CD4-positive, alpha-beta memory T cell (primary cell): ENCODE data around the gene NECTIN2. TPM values are rescaled to one million over a fixed set of nuclear protein-coding genes. Genes with fewer than 3 reads are reported as not detected.
A peak's percentile ranks its signal among the peaks of the same experiment; 100 is the strongest.

Experiments used
- CTCF ChIA-PET: fragments of 350-600 bp; sonication (Branson Sonifier 250); formaldehyde crosslinking; loops from one replicate; lab custom pipeline; 2021; ENCODE audit warnings: inconsistent platforms; ENCODE audit not compliant: partially characterized antibody; lab: Charles Lee
- POLR2A ChIA-PET: fragments of 350-600 bp; sonication (Branson Sonifier 250); formaldehyde crosslinking; loops from one replicate; lab custom pipeline; 2021; ENCODE audit not compliant: partially characterized antibody; lab: Charles Lee
- DNase-seq, 5 donors: peaks; one replicate each; pipeline versions ENCODE4 v3.0.0 to v3.0.0-alpha.2; 2020 to 2022; ENCODE audit warnings: mixed read lengths in 1 of 5
- H3K27ac ChIP-seq: one replicate; pipeline ENCODE4 v1.7.0; 2013; ENCODE audit warnings: low read depth, low read length
- H3K27me3 ChIP-seq: 2 replicates; pipeline ENCODE4 v1.7.0; 2013; ENCODE audit warnings: mild to moderate bottlenecking, low read length, moderate library complexity; ENCODE audit not compliant: insufficient read depth
- H3K36me3 ChIP-seq: 2 replicates; pipeline ENCODE4 v1.7.0; 2013; ENCODE audit warnings: mild to moderate bottlenecking, low read length, moderate library complexity; ENCODE audit not compliant: insufficient read depth
- H3K4me1 ChIP-seq: 2 replicates; pipeline ENCODE4 v1.7.0; 2013; ENCODE audit warnings: mild to moderate bottlenecking, low read length, moderate library complexity; ENCODE audit not compliant: insufficient read depth
- H3K4me3 ChIP-seq, 2 donors: one replicate each; pipeline ENCODE4 v1.7.0; 2013; ENCODE audit warnings: low read length in 2 of 2, mild to moderate bottlenecking in 1 of 2
- H3K9me3 ChIP-seq, 2 donors: one replicate each; pipeline ENCODE4 v1.7.0; 2013; ENCODE audit warnings: low read length in 2 of 2, control low read depth in 1 of 2; ENCODE audit not compliant: control insufficient read depth in 1 of 2
- H3K27ac Mint-ChIP-seq, 7 donors: one replicate each; pipeline ENCODE4 v1.8.0; 2020 to 2021; ENCODE audit warnings: mixed read lengths in 7 of 7, mild to moderate bottlenecking in 6 of 7, inconsistent platforms in 3 of 7, moderate library complexity in 3 of 7
- H3K27me3 Mint-ChIP-seq, 2 donors: one replicate each; pipeline ENCODE4 v1.8.0; 2020 to 2021; ENCODE audit warnings: mixed read lengths in 2 of 2
- H3K36me3 Mint-ChIP-seq, 2 donors: one replicate each; pipeline ENCODE4 v1.8.0; 2020 to 2021; ENCODE audit warnings: mixed read lengths in 2 of 2, inconsistent platforms in 1 of 2, mild to moderate bottlenecking in 1 of 2
- H3K4me1 Mint-ChIP-seq, 4 donors: one replicate each; pipeline ENCODE4 v1.8.0; 2020 to 2021; ENCODE audit warnings: mixed read lengths in 4 of 4, mild to moderate bottlenecking in 1 of 4
- H3K4me3 Mint-ChIP-seq, 8 donors: one replicate each; pipeline ENCODE4 v1.8.0; 2020 to 2021; ENCODE audit warnings: mixed read lengths in 8 of 8, mild to moderate bottlenecking in 7 of 8, moderate library complexity in 6 of 8, inconsistent platforms in 3 of 8
- H3K9me3 Mint-ChIP-seq, 8 donors: one replicate each; pipeline ENCODE4 v1.8.0; 2020 to 2021; ENCODE audit warnings: mixed read lengths in 8 of 8, mild to moderate bottlenecking in 5 of 8, inconsistent platforms in 3 of 8, moderate library complexity in 1 of 8
- intact Hi-C: fragments of 100-400 bp; cut with micrococcal nuclease; formaldehyde crosslinking; loops from one replicate; pipeline ENCODE4 v1.15.1; 2023
- polyA plus RNA-seq, 2 donors: library from polyadenylated mRNA; unstranded; fragments of 300-500 nt; fragmentation: Illumina TruSeq; gene quantifications; one replicate each; pipeline ENCODE4 v1.2.3, GENCODE V29; 2021
- total RNA-seq, 2 experiments: library from RNA; stranded (reverse); gene quantifications; one replicate each; pipeline ENCODE4 v1.2.3, GENCODE V29; 2021

NECTIN2 gene
- total and polyA plus RNA-seq, 4 experiments from 2014 or later = 0.11 to 1.7 (median 0.84) TPM; not detected in 1

GRCh38 chr19:44812142-44812718 is 33.9 kb upstream of the NECTIN2 start:
- H3K36me3 ChIP-seq = no peaks in the 10 kb centered on the region
- Mint-ChIP-seq H3K27me3 (peaks cover 6 to 12% of the 10 kb centered on the region in 2 donors), H3K4me1 (peaks cover 1 to 6% (median 3%) of the 10 kb centered on the region in 4 donors), H3K27ac (no peak overlapping the region), H3K9me3 (no peaks in the 10 kb centered on the region), H3K36me3 (no peaks in the 10 kb centered on the region), H3K4me3 (no peak overlapping the region)
- DNase-seq = no peak
- no peaks in the 10 kb centered on the region for H3K9me3 ChIP-seq
- H3K27me3 ChIP-seq = no peaks in the 10 kb centered on the region
- ChIA-PET POLR2A (no interaction called here), CTCF (interaction anchor here (1.4 kb wide), 1 partner anchor 30 kb away, joined by 3 read pairs; no protein-coding TSS in a partner anchor)
- intact Hi-C loops = no loop called here
- H3K4me1 ChIP-seq = no peaks in the 10 kb centered on the region
- H3K4me3 ChIP-seq = no peak overlapping the region
- H3K27ac ChIP-seq = no peak overlapping the region

- no peak overlapping the region for H3K27ac Mint-ChIP-seq
- no peaks in the 10 kb centered on the region for H3K9me3 ChIP-seq
- H3K4me1 Mint-ChIP-seq = peaks cover 1 to 4% (median 3%) of the 10 kb centered on the region in 4 donors
- H3K27ac ChIP-seq = no peak overlapping the region
- intact Hi-C loops = no loop called here
- H3K36me3 ChIP-seq = no peaks in the 10 kb centered on the region
- H3K4me3 Mint-ChIP-seq = no peak overlapping the region
- no peaks in the 10 kb centered on the region for H3K9me3 Mint-ChIP-seq
- no peak overlapping the region for H3K4me3 ChIP-seq
- no peaks in the 10 kb centered on the region for H3K4me1 ChIP-seq
- ChIA-PET CTCF (interaction anchor here (1.4 kb wide), 1 partner anchor 29 kb away, joined by 3 read pairs; no protein-coding TSS in a partner anchor), POLR2A (no interaction called here)
- H3K27me3 ChIP-seq = no peaks in the 10 kb centered on the region
- DNase-seq = no peak
- H3K36me3 Mint-ChIP-seq = no peaks in the 10 kb centered on the region
- H3K27me3 Mint-ChIP-seq = peaks cover 6 to 12% of the 10 kb centered on the region in 2 donors
These were observed 32.8 kb upstream of the NECTIN2 start for GRCh38 chr19:44813070-44813840.

- Histone ChIP-seq H3K36me3 (no peaks in the 10 kb centered on the region), H3K9me3 (no peaks in the 10 kb centered on the region), H3K27ac (no peak overlapping the region), H3K27me3 (no peaks in the 10 kb centered on the region), H3K4me1 (no peaks in the 10 kb centered on the region), H3K4me3 (no peak overlapping the region)
- Mint-ChIP-seq H3K36me3 (no peaks in the 10 kb centered on the region), H3K27ac (no peak overlapping the region), H3K27me3 (peaks cover 6 to 12% of the 10 kb centered on the region in 2 donors), H3K4me3 (peak overlapping the region in 1 of 8 donors; percentile 44), H3K9me3 (no peaks in the 10 kb centered on the region), H3K4me1 (no peaks in the 10 kb centered on the region)
- CTCF ChIA-PET = no interaction called here
- POLR2A ChIA-PET = no interaction called here
- intact Hi-C loops = no loop called here
- DNase-seq = no peak
These were observed 32.1 kb upstream of the NECTIN2 start for GRCh38 chr19:44813841-44814470.

GRCh38 chr19:44814517-44814916 is 31.6 kb upstream of the NECTIN2 start:
- Mint-ChIP-seq H3K4me1 (no peaks in the 10 kb centered on the region), H3K4me3 (no peak overlapping the region), H3K9me3 (no peaks in the 10 kb centered on the region), H3K27me3 (peaks cover 6 to 10% of the 10 kb centered on the region in 2 donors), H3K27ac (no peak overlapping the region), H3K36me3 (no peaks in the 10 kb centered on the region)
- H3K4me3 ChIP-seq = no peak overlapping the region
- ChIA-PET CTCF (no interaction called here), POLR2A (no interaction called here)
- H3K27ac ChIP-seq = no peak overlapping the region
- no peaks in the 10 kb centered on the region for H3K27me3 ChIP-seq
- no peaks in the 10 kb centered on the region for H3K36me3 ChIP-seq
- intact Hi-C loops = no loop called here
- H3K9me3 ChIP-seq = no peaks in the 10 kb centered on the region
- H3K4me1 ChIP-seq = no peaks in the 10 kb centered on the region
- DNase-seq = no peak

- H3K4me3 Mint-ChIP-seq = no peak overlapping the region
- DNase-seq = no peak
- H3K9me3 ChIP-seq = no peaks in the 10 kb centered on the region
- H3K4me3 ChIP-seq = no peak overlapping the region
- no peak overlapping the region for H3K27ac ChIP-seq
- no peaks in the 10 kb centered on the region for H3K9me3 Mint-ChIP-seq
- H3K27me3 ChIP-seq = no peaks in the 10 kb centered on the region
- H3K36me3 Mint-ChIP-seq = no peaks in the 10 kb centered on the region
- POLR2A ChIA-PET = no interaction called here
- peaks cover 3 to 6% of the 10 kb centered on the region in 2 donors for H3K27me3 Mint-ChIP-seq
- H3K4me1 ChIP-seq = no peaks in the 10 kb centered on the region
- CTCF ChIA-PET = no interaction called here
- no peaks in the 10 kb centered on the region for H3K36me3 ChIP-seq
- H3K4me1 Mint-ChIP-seq = no peaks in the 10 kb centered on the region
- no peak overlapping the region for H3K27ac Mint-ChIP-seq
- intact Hi-C loops = no loop called here
These were observed 29.8 kb upstream of the NECTIN2 start for GRCh38 chr19:44816301-44816700.

GRCh38 chr19:44817725-44818465 is 28.2 kb upstream of the NECTIN2 start:
- Mint-ChIP-seq H3K9me3 (no peaks in the 10 kb centered on the region), H3K36me3 (no peaks in the 10 kb centered on the region), H3K27ac (no peak overlapping the region), H3K27me3 (peaks cover 0 to 4% of the 10 kb centered on the region in 2 donors), H3K4me1 (no peaks in the 10 kb centered on the region), H3K4me3 (no peak overlapping the region)
- ChIA-PET POLR2A (no interaction called here), CTCF (no interaction called here)
- intact Hi-C loops = no loop called here
- H3K36me3 ChIP-seq = no peaks in the 10 kb centered on the region
- H3K27ac ChIP-seq = no peak overlapping the region
- H3K9me3 ChIP-seq = no peaks in the 10 kb centered on the region
- H3K4me1 ChIP-seq = no peaks in the 10 kb centered on the region
- no peak for DNase-seq
- H3K27me3 ChIP-seq = no peaks in the 10 kb centered on the region
- no peak overlapping the region for H3K4me3 ChIP-seq
